CD4-positive, alpha-beta memory T cell (primary cell): ENCODE measurements around the gene TRIM71. TPM values are rescaled to one million over a fixed set of nuclear protein-coding genes. Genes with fewer than 3 reads are reported as not detected.
"Not testable (repeated sequence)": the region's sequence is repeated elsewhere in the genome, so short reads cannot be mapped to it uniquely, and the experiment has no call there.

ENCODE experiments used
- CTCF ChIA-PET: fragments of 350-600 bp; sonication (Branson Sonifier 250); formaldehyde crosslinking; loops from one replicate; lab custom pipeline; 2021; ENCODE audit warnings: inconsistent platforms; ENCODE audit not compliant: partially characterized antibody; lab: Charles Lee
- POLR2A ChIA-PET: fragments of 350-600 bp; sonication (Branson Sonifier 250); formaldehyde crosslinking; loops from one replicate; lab custom pipeline; 2021; ENCODE audit not compliant: partially characterized antibody; lab: Charles Lee
- DNase-seq, 5 donors: peaks; one replicate each; pipeline versions ENCODE4 v3.0.0 to v3.0.0-alpha.2; 2020 to 2022; ENCODE audit warnings: mixed read lengths in 1 of 5
- H3K27ac ChIP-seq: one replicate; pipeline ENCODE4 v1.7.0; 2013; ENCODE audit warnings: low read depth, low read length
- H3K27me3 ChIP-seq: 2 replicates; pipeline ENCODE4 v1.7.0; 2013; ENCODE audit warnings: mild to moderate bottlenecking, low read length, moderate library complexity; ENCODE audit not compliant: insufficient read depth
- H3K36me3 ChIP-seq: 2 replicates; pipeline ENCODE4 v1.7.0; 2013; ENCODE audit warnings: mild to moderate bottlenecking, low read length, moderate library complexity; ENCODE audit not compliant: insufficient read depth
- H3K4me1 ChIP-seq: 2 replicates; pipeline ENCODE4 v1.7.0; 2013; ENCODE audit warnings: mild to moderate bottlenecking, low read length, moderate library complexity; ENCODE audit not compliant: insufficient read depth
- H3K4me3 ChIP-seq, 2 donors: one replicate each; pipeline ENCODE4 v1.7.0; 2013; ENCODE audit warnings: low read length in 2 of 2, mild to moderate bottlenecking in 1 of 2
- H3K9me3 ChIP-seq, 2 donors: one replicate each; pipeline ENCODE4 v1.7.0; 2013; ENCODE audit warnings: low read length in 2 of 2, control low read depth in 1 of 2; ENCODE audit not compliant: control insufficient read depth in 1 of 2
- H3K27ac Mint-ChIP-seq, 7 donors: one replicate each; pipeline ENCODE4 v1.8.0; 2020 to 2021; ENCODE audit warnings: mixed read lengths in 7 of 7, mild to moderate bottlenecking in 6 of 7, inconsistent platforms in 3 of 7, moderate library complexity in 3 of 7
- H3K27me3 Mint-ChIP-seq, 2 donors: one replicate each; pipeline ENCODE4 v1.8.0; 2020 to 2021; ENCODE audit warnings: mixed read lengths in 2 of 2
- H3K36me3 Mint-ChIP-seq, 2 donors: one replicate each; pipeline ENCODE4 v1.8.0; 2020 to 2021; ENCODE audit warnings: mixed read lengths in 2 of 2, inconsistent platforms in 1 of 2, mild to moderate bottlenecking in 1 of 2
- H3K4me1 Mint-ChIP-seq, 4 donors: one replicate each; pipeline ENCODE4 v1.8.0; 2020 to 2021; ENCODE audit warnings: mixed read lengths in 4 of 4, mild to moderate bottlenecking in 1 of 4
- H3K4me3 Mint-ChIP-seq, 8 donors: one replicate each; pipeline ENCODE4 v1.8.0; 2020 to 2021; ENCODE audit warnings: mixed read lengths in 8 of 8, mild to moderate bottlenecking in 7 of 8, moderate library complexity in 6 of 8, inconsistent platforms in 3 of 8
- H3K9me3 Mint-ChIP-seq, 8 donors: one replicate each; pipeline ENCODE4 v1.8.0; 2020 to 2021; ENCODE audit warnings: mixed read lengths in 8 of 8, mild to moderate bottlenecking in 5 of 8, inconsistent platforms in 3 of 8, moderate library complexity in 1 of 8
- intact Hi-C: fragments of 100-400 bp; cut with micrococcal nuclease; formaldehyde crosslinking; loops from one replicate; pipeline ENCODE4 v1.15.1; 2023
- polyA plus RNA-seq, 2 donors: library from polyadenylated mRNA; unstranded; fragments of 300-500 nt; fragmentation: Illumina TruSeq; gene quantifications; one replicate each; pipeline ENCODE4 v1.2.3, GENCODE V29; 2021
- total RNA-seq, 2 experiments: library from RNA; stranded (reverse); gene quantifications; one replicate each; pipeline ENCODE4 v1.2.3, GENCODE V29; 2021

Gene TRIM71
- total and polyA plus RNA-seq, 4 experiments from 2014 or later, result not detected

GRCh38 chr3:32897001-32897601 lies 79.3 kb downstream of the TRIM71 start:
- ChIA-PET CTCF (no interaction called here), POLR2A (interaction anchor here (1.2 kb wide), 1 partner anchor 14 kb away, joined by 3 read pairs; no protein-coding TSS in a partner anchor)
- no peaks in the 10 kb centered on the region for H3K4me1 ChIP-seq
- Mint-ChIP-seq H3K4me1 (peaks cover 0 to 1% (median 0%) of the 10 kb centered on the region in 4 donors), H3K27ac (no peak overlapping the region), H3K9me3 (no peaks in the 10 kb centered on the region), H3K27me3 (peaks cover 14 to 29% of the 10 kb centered on the region in 2 donors), H3K4me3 (no peak overlapping the region), H3K36me3 (no peaks in the 10 kb centered on the region)
- no peak overlapping the region for H3K4me3 ChIP-seq
- H3K36me3 ChIP-seq, result no peaks in the 10 kb centered on the region
- intact Hi-C loops, result no loop called here
- no peak for DNase-seq
- H3K27ac ChIP-seq, result no peak overlapping the region
- H3K27me3 ChIP-seq, result no peaks in the 10 kb centered on the region
- no peaks in the 10 kb centered on the region for H3K9me3 ChIP-seq

GRCh38 chr3:32897981-32898623 lies 80.3 kb downstream of the TRIM71 start:
- peaks cover 14 to 29% of the 10 kb centered on the region in 2 donors for H3K27me3 Mint-ChIP-seq
- CTCF ChIA-PET, result no interaction called here

GRCh38 chr3:32899265-32899664 lies 81.5 kb downstream of the TRIM71 start:
- POLR2A ChIA-PET, result no interaction called here

More at GRCh38 chr3:32897981-32898623, 80.3 kb downstream of the TRIM71 start:
- Histone ChIP-seq H3K27ac (no peak overlapping the region), H3K4me1 (peaks cover 3% of the 10 kb centered on the region), H3K4me3 (no peak overlapping the region), H3K9me3 (no peaks in the 10 kb centered on the region), H3K36me3 (no peaks in the 10 kb centered on the region), H3K27me3 (no peaks in the 10 kb centered on the region)
- no peak for DNase-seq
- H3K4me3 Mint-ChIP-seq, result no peak overlapping the region
- H3K4me1 Mint-ChIP-seq, result peaks cover 1 to 6% (median 3%) of the 10 kb centered on the region in 4 donors
- POLR2A ChIA-PET, result interaction anchor here (1.2 kb wide), 1 partner anchor 15 kb away, joined by 3 read pairs; no protein-coding TSS in a partner anchor
- H3K36me3 Mint-ChIP-seq, result no peaks in the 10 kb centered on the region
- H3K27ac Mint-ChIP-seq, result no peak overlapping the region
- H3K9me3 Mint-ChIP-seq, result no peaks in the 10 kb centered on the region
- intact Hi-C loops, result no loop called here

GRCh38 chr3:32901005-32901932 lies 83.5 kb downstream of the TRIM71 start:
- intact Hi-C loops, result no loop called here
- no peak overlapping the region for H3K27ac Mint-ChIP-seq
- H3K9me3 Mint-ChIP-seq, result no peaks in the 10 kb centered on the region

More at GRCh38 chr3:32899265-32899664, 81.5 kb downstream of the TRIM71 start:
- intact Hi-C loops, result no loop called here
- no peaks in the 10 kb centered on the region for H3K9me3 ChIP-seq
- no peaks in the 10 kb centered on the region for H3K36me3 Mint-ChIP-seq
- H3K4me1 Mint-ChIP-seq, result peaks cover 1 to 6% (median 4%) of the 10 kb centered on the region in 4 donors
- H3K4me1 ChIP-seq, result peaks cover 3% of the 10 kb centered on the region
- no peak overlapping the region for H3K4me3 ChIP-seq
- no peaks in the 10 kb centered on the region for H3K36me3 ChIP-seq
- CTCF ChIA-PET, result no interaction called here
- no peak overlapping the region for H3K4me3 Mint-ChIP-seq
- no peak overlapping the region for H3K27ac ChIP-seq
- no peaks in the 10 kb centered on the region for H3K9me3 Mint-ChIP-seq
- no peak overlapping the region for H3K27ac Mint-ChIP-seq
- H3K27me3 Mint-ChIP-seq, result peaks cover 14 to 29% of the 10 kb centered on the region in 2 donors
- no peak for DNase-seq
- H3K27me3 ChIP-seq, result no peaks in the 10 kb centered on the region

GRCh38 chr3:32902887-32903371 lies 85.1 kb downstream of the TRIM71 start:
- not testable (repeated sequence) for H3K9me3 ChIP-seq, H3K4me1 Mint-ChIP-seq, H3K27me3 ChIP-seq, H3K4me1 ChIP-seq, H3K27me3 Mint-ChIP-seq, H3K36me3 ChIP-seq, H3K36me3 Mint-ChIP-seq, H3K27ac ChIP-seq, H3K9me3 Mint-ChIP-seq, H3K4me3 ChIP-seq
- peak in 4 of 5 donors; percentile 12 to 37 (median 24) for DNase-seq
- Mint-ChIP-seq H3K4me3 (peak overlapping the region; percentile 60 to 86 (median 84)), H3K27ac (peak overlapping the region in 1 of 7 donors; percentile 57)
- intact Hi-C loops, result loop anchor here (1.0 kb wide), 1 partner anchor 170 kb away; no protein-coding TSS in a partner anchor
- ChIA-PET POLR2A (interaction anchor here (0.7 kb wide), 1 partner anchor 538 kb away, joined by 3 read pairs; the partner anchor contains the start of gene UBP1), CTCF (interaction anchor here (0.6 to 1.6 kb wide), 10 partner anchors 9 to 498 kb away, joined by 3 to 9 read pairs (median 3); no protein-coding TSS in a partner anchor)

More at GRCh38 chr3:32901005-32901932, 83.5 kb downstream of the TRIM71 start:
- ChIA-PET POLR2A (no interaction called here), CTCF (interaction anchor here (0.6 to 0.9 kb wide), 5 partner anchors 9 to 267 kb away, joined by 3 to 6 read pairs (median 3); no protein-coding TSS in a partner anchor)
- no peak overlapping the region for H3K4me3 ChIP-seq
- no peak for DNase-seq
- no peaks in the 10 kb centered on the region for H3K27me3 ChIP-seq
- Mint-ChIP-seq H3K4me1 (peaks cover 1 to 6% (median 4%) of the 10 kb centered on the region in 4 donors), H3K36me3 (no peaks in the 10 kb centered on the region), H3K4me3 (peak overlapping the region in 1 of 8 donors; percentile 28), H3K27me3 (peaks cover 11 to 13% of the 10 kb centered on the region in 2 donors)
- H3K9me3 ChIP-seq, result no peaks in the 10 kb centered on the region
- peaks cover 3% of the 10 kb centered on the region for H3K4me1 ChIP-seq
- H3K27ac ChIP-seq, result no peak overlapping the region
- H3K36me3 ChIP-seq, result no peaks in the 10 kb centered on the region

- Mint-ChIP-seq H3K27ac (no peak overlapping the region), H3K9me3 (no peaks in the 10 kb centered on the region), H3K27me3 (peaks cover 6 to 8% of the 10 kb centered on the region in 2 donors), H3K36me3 (no peaks in the 10 kb centered on the region), H3K4me1 (peaks cover 1 to 6% (median 4%) of the 10 kb centered on the region in 4 donors), H3K4me3 (peak overlapping the region in 2 of 8 donors; percentile 75 to 85)
- H3K4me1 ChIP-seq, result peaks cover 3% of the 10 kb centered on the region
- intact Hi-C loops, result no loop called here
- no peak for DNase-seq
- no peaks in the 10 kb centered on the region for H3K36me3 ChIP-seq
- H3K27me3 ChIP-seq, result no peaks in the 10 kb centered on the region
- H3K27ac ChIP-seq, result no peak overlapping the region
- CTCF ChIA-PET, result interaction anchor here (1.0 to 1.6 kb wide), 2 partner anchors 10 to 469 kb away, joined by 3 to 5 read pairs; no protein-coding TSS in a partner anchor
- POLR2A ChIA-PET, result no interaction called here
- H3K9me3 ChIP-seq, result no peaks in the 10 kb centered on the region
- no peak overlapping the region for H3K4me3 ChIP-seq
Measured at GRCh38 chr3:32903953-32904352, 86.2 kb downstream of the TRIM71 start.
